Neural cell (in vitro differentiated cells): ENCODE data around the gene SPATA13.

ENCODE experiments used
- EP300 ChIP-seq: fragments of 450-650 bp; conservative IDR thresholded peaks from 2 replicates; pipeline ENCODE4 v1.6.1; 2014; ENCODE audit warnings: antibody characterized with exemption, mild to moderate bottlenecking, moderate library complexity; ENCODE audit not compliant: poor library complexity, severe bottlenecking
- EZH2 ChIP-seq: fragments of 200-600, 300-800 bp; shearing (Covaris generic), sonication (generic); IDR thresholded peaks from 2 replicates; pipeline ENCODE4 v1.6.1; 2014; ENCODE audit warnings: antibody characterized with exemption, low read length, borderline replicate concordance, mild to moderate bottlenecking; ENCODE audit not compliant: insufficient read depth, poor library complexity, severe bottlenecking
- MXI1 ChIP-seq: fragments of 450-650 bp; conservative IDR thresholded peaks from 2 replicates; pipeline ENCODE4 v1.6.1; 2014; ENCODE audit warnings: antibody characterized with exemption, mild to moderate bottlenecking; ENCODE audit not compliant: poor library complexity, severe bottlenecking
- POLR2AphosphoS5 ChIP-seq: IDR thresholded peaks from 2 replicates; pipeline ENCODE4 v1.6.1; 2012
- RAD21 ChIP-seq: fragments of 450-650 bp; conservative IDR thresholded peaks from 2 replicates; pipeline ENCODE4 v1.6.1; 2014; ENCODE audit warnings: antibody characterized with exemption, mild to moderate bottlenecking, moderate library complexity
- SMC3 ChIP-seq: fragments of 450-650 bp; conservative IDR thresholded peaks from 2 replicates; pipeline ENCODE4 v1.6.1; 2014; ENCODE audit warnings: antibody characterized with exemption, mild to moderate bottlenecking, moderate library complexity; ENCODE audit not compliant: poor library complexity
- TF ChIP-seq, protein P1 (sequence below): fragments of 450-650 bp; IDR thresholded peaks from 2 replicates; pipeline ENCODE4 v1.5.1; 2014; ENCODE audit warnings: antibody characterized with exemption, mild to moderate bottlenecking, moderate library complexity; ENCODE audit not compliant: poor library complexity, severe bottlenecking

DNA sequence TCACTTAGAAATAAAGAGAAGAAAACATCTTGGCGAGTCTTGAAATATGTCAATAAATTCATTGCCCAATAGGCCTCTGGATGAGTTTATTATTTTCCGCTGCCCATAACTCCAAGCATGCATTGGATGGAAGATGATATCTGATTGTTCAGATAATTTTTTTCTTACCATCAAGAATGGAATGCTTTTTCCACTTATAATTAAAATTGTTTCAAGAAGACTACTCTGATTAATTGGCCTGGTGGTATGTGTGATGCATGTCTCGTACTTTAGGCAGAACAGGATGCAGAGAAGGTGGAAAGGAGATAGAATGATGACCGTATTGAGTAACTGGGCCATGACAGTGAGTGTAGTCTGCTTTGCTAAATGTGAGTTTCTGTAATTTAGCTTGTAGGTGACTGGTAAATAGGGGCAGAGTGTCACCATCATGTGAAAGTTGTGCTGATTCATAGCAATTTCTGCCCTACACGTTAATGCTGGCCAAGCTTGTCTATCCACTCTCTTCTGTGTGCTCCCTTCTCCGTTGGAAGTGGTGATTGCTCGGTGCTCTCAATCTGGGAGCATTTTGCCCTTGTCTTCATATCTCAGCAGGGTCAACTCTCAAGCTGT lies 13.5 kb upstream of the SPATA13 start:
- TF ChIP-seq POLR2AphosphoS5 (no peak), EZH2 (no peak), RAD21 (no peak), EP300 (no peak), SMC3 (no peak), MXI1 (no peak)
- TF ChIP-seq, protein P1, sequence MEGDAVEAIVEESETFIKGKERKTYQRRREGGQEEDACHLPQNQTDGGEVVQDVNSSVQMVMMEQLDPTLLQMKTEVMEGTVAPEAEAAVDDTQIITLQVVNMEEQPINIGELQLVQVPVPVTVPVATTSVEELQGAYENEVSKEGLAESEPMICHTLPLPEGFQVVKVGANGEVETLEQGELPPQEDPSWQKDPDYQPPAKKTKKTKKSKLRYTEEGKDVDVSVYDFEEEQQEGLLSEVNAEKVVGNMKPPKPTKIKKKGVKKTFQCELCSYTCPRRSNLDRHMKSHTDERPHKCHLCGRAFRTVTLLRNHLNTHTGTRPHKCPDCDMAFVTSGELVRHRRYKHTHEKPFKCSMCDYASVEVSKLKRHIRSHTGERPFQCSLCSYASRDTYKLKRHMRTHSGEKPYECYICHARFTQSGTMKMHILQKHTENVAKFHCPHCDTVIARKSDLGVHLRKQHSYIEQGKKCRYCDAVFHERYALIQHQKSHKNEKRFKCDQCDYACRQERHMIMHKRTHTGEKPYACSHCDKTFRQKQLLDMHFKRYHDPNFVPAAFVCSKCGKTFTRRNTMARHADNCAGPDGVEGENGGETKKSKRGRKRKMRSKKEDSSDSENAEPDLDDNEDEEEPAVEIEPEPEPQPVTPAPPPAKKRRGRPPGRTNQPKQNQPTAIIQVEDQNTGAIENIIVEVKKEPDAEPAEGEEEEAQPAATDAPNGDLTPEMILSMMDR: no peak
